ENCODE results near the gene EFCAB8.

The EFCAB8 gene

GRCh38 chr20:32839227-32839981 is 19.3 kb upstream of the EFCAB8 start:
- TF ChIP-seq PAX5 (IDR thresholded peaks at IDR 0.05; ENCODE audit: insufficient read depth, low read length, severe bottlenecking) = no peak
- no peak for TF ChIP-seq TAF1 (IDR thresholded peaks at IDR 0.05; ENCODE audit: low read depth, low read length)
- no peak for TF ChIP-seq SPI1 (IDR thresholded peaks at IDR 0.05; ENCODE audit: low read depth, low read length)
- no peak for TF ChIP-seq POU2F2 (IDR thresholded peaks at IDR 0.05; ENCODE audit: low read depth, low read length)
- TF ChIP-seq POLR2AphosphoS5 (IDR thresholded peaks at IDR 0.05; ENCODE audit: low read depth, low read length) = no peak
- no peak for TF ChIP-seq POLR2A (IDR thresholded peaks at IDR 0.05; ENCODE audit: low read depth, low read length)
- FAIRE-seq (no peak), DNase-seq (ENCODE audit: insufficient read length, low spot score) (no peak)

DNA sequence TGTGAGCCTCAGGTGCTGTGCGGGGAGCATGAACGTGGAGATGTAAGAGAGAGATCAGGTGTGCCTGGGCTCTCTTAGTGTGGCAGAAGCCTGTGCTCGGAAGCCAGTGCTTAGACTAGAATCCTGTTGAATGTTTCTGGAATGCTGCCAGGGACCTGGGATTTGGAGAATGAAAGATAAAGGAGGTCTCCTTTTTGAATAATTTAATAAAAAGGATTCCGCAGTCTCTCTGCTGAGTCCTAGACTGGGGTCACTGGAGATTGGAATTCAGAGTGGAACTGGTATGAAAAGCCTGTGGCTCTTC is 18.8 kb upstream of the EFCAB8 start:
- no peak for FAIRE-seq
- no peak for TF ChIP-seq SPI1 (IDR thresholded peaks at IDR 0.05; ENCODE audit: low read depth, low read length)
- no peak for TF ChIP-seq PAX5 (IDR thresholded peaks at IDR 0.05; ENCODE audit: insufficient read depth, low read length, severe bottlenecking)
- TF ChIP-seq POLR2A (IDR thresholded peaks at IDR 0.05; ENCODE audit: low read depth, low read length) = no peak
- TF ChIP-seq POLR2AphosphoS5 (IDR thresholded peaks at IDR 0.05; ENCODE audit: low read depth, low read length) = no peak
- TF ChIP-seq POU2F2 (IDR thresholded peaks at IDR 0.05; ENCODE audit: low read depth, low read length) = no peak
- no peak for DNase-seq (ENCODE audit: insufficient read length, low spot score)

DNA sequence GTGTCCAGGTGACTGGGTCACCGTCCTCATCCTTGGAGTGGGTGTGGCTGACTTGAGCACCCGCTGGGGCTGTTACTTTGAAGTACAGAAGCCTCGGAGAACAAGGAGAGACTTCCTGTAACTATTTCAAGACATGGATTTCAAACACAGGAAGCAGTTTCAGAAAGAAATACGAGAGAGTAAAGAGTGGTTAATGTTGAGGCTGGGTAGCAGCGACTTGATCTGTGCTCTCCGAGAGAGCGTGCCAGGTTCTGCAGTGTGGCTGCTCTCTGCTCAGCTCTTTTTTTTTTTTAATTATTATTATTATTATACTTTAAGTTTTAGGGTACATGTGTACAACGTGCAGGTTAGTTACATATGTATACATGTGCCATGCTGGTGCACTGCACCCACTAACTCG is 17.5 kb upstream of the EFCAB8 start:
- DNase-seq (ENCODE audit: insufficient read length, low spot score) (no peak), FAIRE-seq (no peak)
- TF ChIP-seq SPI1 (IDR thresholded peaks at IDR 0.05; ENCODE audit: low read depth, low read length) = no peak
- TF ChIP-seq POLR2AphosphoS5 (IDR thresholded peaks at IDR 0.05; ENCODE audit: low read depth, low read length) = no peak
- no peak for TF ChIP-seq TAF1 (IDR thresholded peaks at IDR 0.05; ENCODE audit: low read depth, low read length)

DNA sequence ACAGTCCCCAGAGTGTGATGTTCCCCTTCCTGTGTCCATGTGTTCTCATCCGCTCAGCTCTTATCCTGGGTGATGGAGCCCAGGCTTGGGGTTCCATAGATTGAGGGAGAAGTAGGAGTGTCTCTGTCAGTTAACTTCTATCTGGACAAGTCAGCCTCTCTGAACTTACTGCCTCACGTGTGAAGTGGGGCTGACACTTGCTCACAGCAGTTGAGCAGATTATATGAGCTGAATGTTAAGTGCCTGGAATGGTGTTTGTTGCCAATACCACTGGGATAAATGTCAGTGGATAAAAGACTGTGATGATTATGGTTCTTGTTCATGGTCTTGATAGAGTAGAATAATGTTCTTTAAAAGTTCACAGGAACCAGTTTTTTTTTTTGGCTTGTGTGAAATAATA is 17.1 kb upstream of the EFCAB8 start:
- TF ChIP-seq POLR2A (IDR thresholded peaks at IDR 0.05; ENCODE audit: low read depth, low read length) (no peak), PAX5 (IDR thresholded peaks at IDR 0.05; ENCODE audit: insufficient read depth, low read length, severe bottlenecking) (no peak), TAF1 (IDR thresholded peaks at IDR 0.05; ENCODE audit: low read depth, low read length) (no peak), POLR2AphosphoS5 (IDR thresholded peaks at IDR 0.05; ENCODE audit: low read depth, low read length) (no peak), POU2F2 (IDR thresholded peaks at IDR 0.05; ENCODE audit: low read depth, low read length) (no peak), SPI1 (IDR thresholded peaks at IDR 0.05; ENCODE audit: low read depth, low read length) (no peak)
- FAIRE-seq = no peak
- no peak for DNase-seq (ENCODE audit: insufficient read length, low spot score)

- no peak for TF ChIP-seq POLR2AphosphoS5 (IDR thresholded peaks at IDR 0.05; ENCODE audit: low read depth, low read length)
- no peak for TF ChIP-seq TAF1 (IDR thresholded peaks at IDR 0.05; ENCODE audit: low read depth, low read length)
- TF ChIP-seq POU2F2 (IDR thresholded peaks at IDR 0.05; ENCODE audit: low read depth, low read length) = no peak
- TF ChIP-seq SPI1 (IDR thresholded peaks at IDR 0.05; ENCODE audit: low read depth, low read length) = no peak
- TF ChIP-seq POLR2A (IDR thresholded peaks at IDR 0.05; ENCODE audit: low read depth, low read length) = no peak
- TF ChIP-seq PAX5 (IDR thresholded peaks at IDR 0.05; ENCODE audit: insufficient read depth, low read length, severe bottlenecking) = no peak
- FAIRE-seq (no peak), DNase-seq (ENCODE audit: insufficient read length, low spot score) (no peak)
Measured at GRCh38 chr20:32842688-32843524, 15.8 kb upstream of the EFCAB8 start.

DNA sequence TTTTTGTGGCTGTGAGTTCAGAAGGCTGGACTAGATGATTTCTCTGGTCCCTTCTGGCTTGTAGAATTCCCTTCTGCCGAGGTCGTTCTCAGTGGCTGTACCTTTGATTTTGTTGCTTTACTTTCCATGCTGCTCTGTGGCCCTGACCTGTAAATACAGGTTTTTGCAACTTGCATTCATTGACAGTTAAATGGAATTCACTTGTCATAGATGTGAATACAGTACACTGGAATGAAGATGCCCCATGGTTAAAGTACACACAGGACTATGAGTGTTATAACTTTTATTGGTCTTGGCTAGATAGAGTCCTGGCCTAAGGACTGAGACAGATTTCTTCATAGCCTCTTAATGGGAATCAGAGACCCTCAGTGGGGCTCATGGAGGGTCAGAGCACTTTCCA is 12.9 kb upstream of the EFCAB8 start:
- DNase-seq (ENCODE audit: insufficient read length, low spot score) (no peak), FAIRE-seq (no peak)
- TF ChIP-seq TAF1 (IDR thresholded peaks at IDR 0.05; ENCODE audit: low read depth, low read length) = no peak
- no peak for TF ChIP-seq POLR2AphosphoS5 (IDR thresholded peaks at IDR 0.05; ENCODE audit: low read depth, low read length)
- TF ChIP-seq POU2F2 (IDR thresholded peaks at IDR 0.05; ENCODE audit: low read depth, low read length) = no peak
- no peak for TF ChIP-seq SPI1 (IDR thresholded peaks at IDR 0.05; ENCODE audit: low read depth, low read length)
- TF ChIP-seq PAX5 (IDR thresholded peaks at IDR 0.05; ENCODE audit: insufficient read depth, low read length, severe bottlenecking) = no peak
- no peak for TF ChIP-seq POLR2A (IDR thresholded peaks at IDR 0.05; ENCODE audit: low read depth, low read length)

GRCh38 chr20:32846852-32847251 is 11.9 kb upstream of the EFCAB8 start:
- TF ChIP-seq PAX5 (IDR thresholded peaks at IDR 0.05; ENCODE audit: insufficient read depth, low read length, severe bottlenecking) (no peak), TAF1 (IDR thresholded peaks at IDR 0.05; ENCODE audit: low read depth, low read length) (no peak), SPI1 (IDR thresholded peaks at IDR 0.05; ENCODE audit: low read depth, low read length) (no peak), POLR2AphosphoS5 (IDR thresholded peaks at IDR 0.05; ENCODE audit: low read depth, low read length) (no peak), POLR2A (IDR thresholded peaks at IDR 0.05; ENCODE audit: low read depth, low read length) (no peak), POU2F2 (IDR thresholded peaks at IDR 0.05; ENCODE audit: low read depth, low read length) (no peak)
- DNase-seq (ENCODE audit: insufficient read length, low spot score) (no peak), FAIRE-seq (no peak)

DNA sequence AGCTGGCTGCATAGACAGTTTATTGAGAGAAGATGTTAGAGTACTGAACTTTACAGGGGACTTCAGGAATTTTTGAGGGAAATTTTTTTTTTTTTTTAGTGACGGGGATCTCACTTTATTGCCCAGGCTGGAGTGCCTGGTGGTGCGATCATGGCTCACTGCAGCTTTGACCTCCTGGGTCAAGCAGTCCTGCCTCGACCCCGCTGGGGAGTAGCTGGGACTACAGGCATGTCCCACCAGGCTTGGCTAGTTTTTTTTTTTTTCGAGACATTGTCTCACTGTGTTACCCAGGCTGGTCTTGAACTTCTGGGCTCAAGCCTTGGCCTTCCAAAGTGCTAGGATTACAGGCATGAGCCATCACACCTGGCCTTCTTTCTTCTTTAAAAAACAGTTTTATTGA is 10.8 kb upstream of the EFCAB8 start:
- no peak for TF ChIP-seq POLR2A (IDR thresholded peaks at IDR 0.05; ENCODE audit: low read depth, low read length)
- TF ChIP-seq PAX5 (IDR thresholded peaks at IDR 0.05; ENCODE audit: insufficient read depth, low read length, severe bottlenecking) = no peak
- TF ChIP-seq POLR2AphosphoS5 (IDR thresholded peaks at IDR 0.05; ENCODE audit: low read depth, low read length) = no peak
- no peak for TF ChIP-seq SPI1 (IDR thresholded peaks at IDR 0.05; ENCODE audit: low read depth, low read length)
- TF ChIP-seq POU2F2 (IDR thresholded peaks at IDR 0.05; ENCODE audit: low read depth, low read length) = no peak
- no peak for TF ChIP-seq TAF1 (IDR thresholded peaks at IDR 0.05; ENCODE audit: low read depth, low read length)
- FAIRE-seq (no peak), DNase-seq (ENCODE audit: insufficient read length, low spot score) (no peak)

DNA sequence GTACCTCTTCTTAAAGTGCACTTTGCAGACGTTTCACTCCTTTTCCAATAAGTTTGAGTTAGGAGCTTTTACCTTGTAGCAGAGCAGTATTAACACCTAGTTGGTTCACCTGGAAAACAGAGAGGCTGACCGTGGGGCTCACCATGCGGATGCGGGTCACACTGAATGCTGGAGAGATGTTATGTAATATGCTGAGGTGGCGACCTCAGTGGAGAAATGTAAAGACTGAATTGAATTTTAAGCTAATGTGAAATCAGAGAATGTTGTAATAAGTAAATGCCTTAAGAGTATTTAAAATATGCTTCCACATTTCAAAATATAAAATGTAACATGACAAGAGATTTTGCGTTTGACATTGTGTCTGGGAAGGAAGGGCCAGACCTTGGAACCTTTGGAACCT is 9.9 kb upstream of the EFCAB8 start:
- no peak for FAIRE-seq
- no peak for DNase-seq (ENCODE audit: insufficient read length, low spot score)
- TF ChIP-seq TAF1 (IDR thresholded peaks at IDR 0.05; ENCODE audit: low read depth, low read length) (no peak), POLR2AphosphoS5 (IDR thresholded peaks at IDR 0.05; ENCODE audit: low read depth, low read length) (no peak), POLR2A (IDR thresholded peaks at IDR 0.05; ENCODE audit: low read depth, low read length) (no peak), SPI1 (IDR thresholded peaks at IDR 0.05; ENCODE audit: low read depth, low read length) (no peak), PAX5 (IDR thresholded peaks at IDR 0.05; ENCODE audit: insufficient read depth, low read length, severe bottlenecking) (no peak), POU2F2 (IDR thresholded peaks at IDR 0.05; ENCODE audit: low read depth, low read length) (no peak)

Data from GM12891 (cell line).